Mesenchymal stem cell (in vitro differentiated cells and primary cell): ENCODE data around the gene CWC25.
A peak's percentile ranks its signal among the peaks of the same experiment; 100 is the strongest.
"Not testable (repeated sequence)": the region's sequence is repeated elsewhere in the genome, so short reads cannot be mapped to it uniquely, and the experiment has no call there.

ENCODE experiments used
- DNase-seq: peaks from one replicate; pipeline ENCODE4 v3.0.0-alpha.2; 2013
- H2AFZ ChIP-seq: one replicate; pipeline ENCODE4 v1.6.1; 2013; ENCODE audit warnings: low read depth, mild to moderate bottlenecking, control low read depth, inconsistent platforms, low read length, moderate library complexity
- H2AK5ac ChIP-seq: 2 replicates; pipeline ENCODE4 v1.6.1; 2013; ENCODE audit warnings: low read length, moderate library complexity, mild to moderate bottlenecking, inconsistent platforms; ENCODE audit not compliant: severe bottlenecking
- H2BK120ac ChIP-seq: one replicate; pipeline ENCODE4 v1.6.1; 2013; ENCODE audit warnings: low read depth, mild to moderate bottlenecking, inconsistent platforms, low read length, moderate library complexity
- H2BK12ac ChIP-seq, 2 experiments: one replicate each; pipeline ENCODE4 v1.6.1; 2013; ENCODE audit warnings: inconsistent platforms in 2 of 2, low read length in 2 of 2, mild to moderate bottlenecking in 2 of 2, moderate library complexity in 2 of 2, control low read depth in 1 of 2
- H2BK15ac ChIP-seq: one replicate; pipeline ENCODE4 v1.6.1; 2013; ENCODE audit warnings: mild to moderate bottlenecking, low read depth, inconsistent platforms; ENCODE audit not compliant: poor library complexity, severe bottlenecking
- H2BK5ac ChIP-seq: 2 replicates; pipeline ENCODE4 v1.6.1; 2013; ENCODE audit warnings: low read depth, mild to moderate bottlenecking, low read length, control low read depth, inconsistent platforms; ENCODE audit not compliant: poor library complexity, severe bottlenecking
- H3K14ac ChIP-seq, 2 experiments: one replicate each; pipeline ENCODE4 v1.6.1; 2013; ENCODE audit warnings: inconsistent platforms in 2 of 2, low read length in 2 of 2, control low read depth in 1 of 2, mild to moderate bottlenecking in 1 of 2, moderate library complexity in 1 of 2
- H3K18ac ChIP-seq, 2 experiments: one replicate each; pipeline ENCODE4 v1.6.1; 2013; ENCODE audit warnings: inconsistent platforms in 2 of 2, low read length in 2 of 2, control low read depth in 1 of 2, low read depth in 1 of 2, mild to moderate bottlenecking in 1 of 2
- H3K23ac ChIP-seq, 2 experiments: one replicate each; pipeline ENCODE4 v1.6.1; 2013; ENCODE audit warnings: inconsistent platforms in 2 of 2, low read length in 2 of 2, mild to moderate bottlenecking in 2 of 2, moderate library complexity in 2 of 2, control low read depth in 1 of 2
- H3K27ac ChIP-seq: 2 replicates; pipeline ENCODE4 v1.5.1; 2013; ENCODE audit warnings: mild to moderate bottlenecking, moderate library complexity, low read length, control low read depth, inconsistent platforms; ENCODE audit not compliant: poor library complexity, severe bottlenecking
- H3K27me3 ChIP-seq, 2 experiments: 2 replicates each; pipeline versions ENCODE4 v1.6.1 to v1.7.0; 2013; ENCODE audit warnings: low read length in 2 of 2, mild to moderate bottlenecking in 2 of 2, moderate library complexity in 2 of 2, control low read depth in 1 of 2, inconsistent platforms in 1 of 2; ENCODE audit not compliant: control insufficient read depth in 1 of 2, insufficient read depth in 1 of 2
- H3K36me3 ChIP-seq, 2 experiments: 2 replicates each; pipeline versions ENCODE4 v1.6.1 to v1.7.0; 2013; ENCODE audit warnings: low read length in 2 of 2, control low read depth in 1 of 2, inconsistent platforms in 1 of 2, low read depth in 1 of 2, mild to moderate bottlenecking in 1 of 2; ENCODE audit not compliant: insufficient read depth in 2 of 2, control insufficient read depth in 1 of 2
- H3K4ac ChIP-seq, 2 experiments: one replicate each; pipeline ENCODE4 v1.6.1; 2013; ENCODE audit warnings: inconsistent platforms in 2 of 2, low read length in 2 of 2, mild to moderate bottlenecking in 2 of 2, moderate library complexity in 2 of 2, control low read depth in 1 of 2, low read depth in 1 of 2
- H3K4me1 ChIP-seq: 2 replicates; pipeline ENCODE4 v1.6.1; 2013; ENCODE audit warnings: low read depth, low read length, control low read depth; ENCODE audit not compliant: control insufficient read depth, insufficient read depth
- H3K4me2 ChIP-seq: 2 replicates; pipeline ENCODE4 v1.6.1; 2013; ENCODE audit warnings: low read length, mild to moderate bottlenecking, inconsistent platforms; ENCODE audit not compliant: poor library complexity, severe bottlenecking
- H3K4me3 ChIP-seq, 2 experiments: 2 replicates each; pipeline versions ENCODE4 v1.5.1 to v1.7.0; 2013; ENCODE audit warnings: low read length in 2 of 2, mild to moderate bottlenecking in 2 of 2, control low read depth in 1 of 2, low read depth in 1 of 2; ENCODE audit not compliant: insufficient read depth in 1 of 2
- H3K79me1 ChIP-seq: replicated peaks from 2 replicates; pipeline ENCODE4 v1.6.1; 2013; ENCODE audit warnings: mild to moderate bottlenecking, control low read depth, low read length, inconsistent platforms; ENCODE audit not compliant: poor library complexity, severe bottlenecking
- H3K9ac ChIP-seq: 2 replicates; pipeline ENCODE4 v1.7.0; 2013; ENCODE audit warnings: mild to moderate bottlenecking, low read length, moderate library complexity
- H3K9me3 ChIP-seq: 2 replicates; pipeline ENCODE4 v1.7.0; 2013; ENCODE audit warnings: mild to moderate bottlenecking, low read length; ENCODE audit not compliant: control insufficient read depth
- H4K8ac ChIP-seq: one replicate; pipeline ENCODE4 v1.6.1; 2013; ENCODE audit warnings: inconsistent platforms, mild to moderate bottlenecking, low read length, moderate library complexity
- H4K91ac ChIP-seq: one replicate; pipeline ENCODE4 v1.6.1; 2013; ENCODE audit warnings: mild to moderate bottlenecking, low read length, inconsistent platforms
- WGBS: methylation state at CpG from one replicate; pipeline ENCODE4 v1.1.7; 2013; ENCODE audit warnings: mixed read lengths; 5-methylcytosine and 5-hydroxymethylcytosine counted together

The CWC25 gene

GRCh38 chr17:38796451-38797157 lies 28.5 kb downstream of the CWC25 start:
- 75% methylated on average over 5 of the region's 5 CpGs for WGBS
- no peak overlapping the region for H3K14ac ChIP-seq
- H3K27ac ChIP-seq = no peak overlapping the region
- no peak for DNase-seq
- no peak overlapping the region for H2BK120ac ChIP-seq
- H2AFZ ChIP-seq = no peak overlapping the region
- H3K79me1 ChIP-seq = peaks cover 8% of the 10 kb centered on the region
- no peak overlapping the region for H4K91ac ChIP-seq
- H3K27me3 ChIP-seq = no peaks in the 10 kb centered on the region
- no peak overlapping the region for H3K4me2 ChIP-seq
- peaks cover 10 to 32% of the 10 kb centered on the region in 2 experiments for H3K36me3 ChIP-seq
- H3K4ac ChIP-seq = no peak overlapping the region
- H3K23ac ChIP-seq = no peak overlapping the region
- H3K4me3 ChIP-seq = peak overlapping the region in 1 of 2 experiments; percentile 93
- peak overlapping the region; percentile 92 for H3K9ac ChIP-seq
- no peak overlapping the region for H2BK12ac ChIP-seq
- H3K9me3 ChIP-seq = no peaks in the 10 kb centered on the region
- H3K18ac ChIP-seq = no peak overlapping the region
- no peak overlapping the region for H2BK5ac ChIP-seq
- no peak overlapping the region for H4K8ac ChIP-seq
- peaks cover 8% of the 10 kb centered on the region for H3K4me1 ChIP-seq
- no peak overlapping the region for H2BK15ac ChIP-seq
- H2AK5ac ChIP-seq = no peak overlapping the region

- Histone ChIP-seq H2AFZ (no peak overlapping the region), H2BK15ac (no peak overlapping the region)
- WGBS = 100% methylated on average over 1 of the region's 5 CpGs
These were observed 30.9 kb downstream of the CWC25 start for GRCh38 chr17:38794221-38794620.

GRCh38 chr17:38791162-38791561 lies 34.0 kb downstream of the CWC25 start:
- no peak overlapping the region for H2BK5ac ChIP-seq
- 92% methylated on average over 4 of the region's 5 CpGs for WGBS
- H2BK15ac ChIP-seq = no peak overlapping the region
- H2AK5ac ChIP-seq = no peak overlapping the region
- H3K79me1 ChIP-seq = peaks cover 21% of the 10 kb centered on the region
- no peak overlapping the region for H3K27ac ChIP-seq
- no peak overlapping the region for H3K23ac ChIP-seq
- H3K14ac ChIP-seq = no peak overlapping the region
- no peak for DNase-seq
- no peaks in the 10 kb centered on the region for H3K9me3 ChIP-seq
- no peak overlapping the region for H2BK12ac ChIP-seq
- no peak overlapping the region for H3K4ac ChIP-seq
- no peak overlapping the region for H4K8ac ChIP-seq
- H3K18ac ChIP-seq = no peak overlapping the region
- no peak overlapping the region for H3K4me3 ChIP-seq
- no peak overlapping the region for H2AFZ ChIP-seq
- no peak overlapping the region for H2BK120ac ChIP-seq
- H4K91ac ChIP-seq = no peak overlapping the region
- no peak overlapping the region for H3K9ac ChIP-seq
- no peak overlapping the region for H3K4me2 ChIP-seq
- H3K36me3 ChIP-seq = peaks cover 15 to 36% of the 10 kb centered on the region in 2 experiments
- peaks cover 6% of the 10 kb centered on the region for H3K4me1 ChIP-seq
- H3K27me3 ChIP-seq = no peaks in the 10 kb centered on the region

More at GRCh38 chr17:38794221-38794620, 30.9 kb downstream of the CWC25 start:
- H2BK120ac ChIP-seq = no peak overlapping the region
- H3K9me3 ChIP-seq = no peaks in the 10 kb centered on the region
- no peaks in the 10 kb centered on the region for H3K27me3 ChIP-seq
- peaks cover 12% of the 10 kb centered on the region for H3K4me1 ChIP-seq
- peaks cover 9 to 25% of the 10 kb centered on the region in 2 experiments for H3K36me3 ChIP-seq
- DNase-seq = no peak
- no peak overlapping the region for H4K8ac ChIP-seq
- no peak overlapping the region for H4K91ac ChIP-seq
- H3K4me3 ChIP-seq = no peak overlapping the region
- no peak overlapping the region for H3K23ac ChIP-seq
- no peak overlapping the region for H2AK5ac ChIP-seq
- no peak overlapping the region for H3K4me2 ChIP-seq
- no peak overlapping the region for H2BK12ac ChIP-seq
- no peak overlapping the region for H3K4ac ChIP-seq
- no peak overlapping the region for H3K9ac ChIP-seq
- no peak overlapping the region for H3K27ac ChIP-seq
- H2BK5ac ChIP-seq = no peak overlapping the region
- H3K79me1 ChIP-seq = peaks cover 10% of the 10 kb centered on the region
- no peak overlapping the region for H3K14ac ChIP-seq
- no peak overlapping the region for H3K18ac ChIP-seq

GRCh38 chr17:38790148-38790707 lies 34.9 kb downstream of the CWC25 start:
- H3K9me3 ChIP-seq, H4K8ac ChIP-seq, H2BK120ac ChIP-seq, H2BK15ac ChIP-seq, H2AFZ ChIP-seq, H3K4me3 ChIP-seq, H3K4me1 ChIP-seq, H3K14ac ChIP-seq, H3K4ac ChIP-seq, H3K4me2 ChIP-seq, H3K27me3 ChIP-seq, H2BK5ac ChIP-seq, H4K91ac ChIP-seq, H2AK5ac ChIP-seq, H3K18ac ChIP-seq, H3K23ac ChIP-seq, DNase-seq, H3K9ac ChIP-seq, H3K27ac ChIP-seq: not testable (repeated sequence)
- peaks cover 26% of the 10 kb centered on the region for H3K79me1 ChIP-seq
- H3K36me3 ChIP-seq = peaks cover 24 to 38% of the 10 kb centered on the region in 2 experiments
- H2BK12ac ChIP-seq = peak overlapping the region in 1 of 2 experiments; percentile 66
- WGBS = 87% methylated on average over 13 of the region's 13 CpGs
